Activated naive CD4-positive, alpha-beta T cell treated with anti-CD3 and anti-CD28 coated beads for 36 hours (primary cell): ENCODE results near the gene TM4SF5. TPM values are rescaled to one million over a fixed set of nuclear protein-coding genes. Genes with fewer than 3 reads are reported as not detected.

Experiments
- CTCF ChIA-PET: fragments of 350-600 bp; sonication (Branson Sonifier 250); formaldehyde crosslinking; loops from one replicate; lab custom pipeline; 2021; ENCODE audit warnings: antibody characterized with exemption; lab: Charles Lee
- DNase-seq: peaks from one replicate; pipeline ENCODE4 v3.0.0-alpha.2; 2020
- H3K27ac Mint-ChIP-seq: one replicate; pipeline ENCODE4 v1.8.0; 2021; ENCODE audit warnings: mild to moderate bottlenecking, mixed read lengths
- H3K27me3 Mint-ChIP-seq: one replicate; pipeline ENCODE4 v1.8.0; 2021; ENCODE audit warnings: low read depth, mixed read lengths
- H3K36me3 Mint-ChIP-seq: one replicate; pipeline ENCODE4 v1.8.0; 2021; ENCODE audit warnings: low read depth, mixed read lengths
- H3K4me1 Mint-ChIP-seq: one replicate; pipeline ENCODE4 v1.8.0; 2021; ENCODE audit warnings: low read depth, mixed read lengths
- H3K4me3 Mint-ChIP-seq: one replicate; pipeline ENCODE4 v1.8.0; 2021; ENCODE audit warnings: mild to moderate bottlenecking, moderate library complexity, mixed read lengths
- H3K9me3 Mint-ChIP-seq: one replicate; pipeline ENCODE4 v1.8.0; 2021; ENCODE audit warnings: mixed read lengths
- intact Hi-C: fragments of 100-400 bp; cut with micrococcal nuclease; formaldehyde crosslinking; loops from one replicate; pipeline ENCODE4 v1.15.1; 2023
- total RNA-seq, 2 experiments: library from RNA; stranded (reverse); gene quantifications; one replicate each; pipeline ENCODE4 v1.2.3, GENCODE V29; 2021

The TM4SF5 gene
- total RNA-seq, 2 experiments from 2014 or later: not detected

DNA sequence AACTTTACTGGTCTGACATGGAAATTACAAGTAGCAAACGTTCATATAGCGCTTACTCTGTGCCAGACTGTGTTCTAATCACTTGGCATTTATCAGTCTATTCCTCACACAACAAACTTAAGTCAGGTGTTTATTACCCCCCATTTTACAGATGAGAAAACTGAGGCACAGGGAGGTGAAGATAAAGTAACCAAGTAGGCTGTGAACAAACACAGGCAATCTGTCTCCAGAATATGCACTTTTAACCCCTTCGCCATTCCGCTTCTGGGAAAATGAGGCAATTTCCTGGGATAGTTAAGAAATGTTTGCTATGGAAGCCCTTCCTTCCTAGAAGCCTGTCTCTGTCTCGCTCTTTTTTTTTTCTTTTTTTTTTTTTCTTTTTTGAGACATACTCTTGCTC lies 19.8 kb upstream of the TM4SF5 start:
- Mint-ChIP-seq H3K4me3 (no peak overlapping the region), H3K4me1 (peaks cover 14% of the 10 kb centered on the region), H3K27ac (no peak overlapping the region), H3K9me3 (no peaks in the 10 kb centered on the region), H3K27me3 (no peaks in the 10 kb centered on the region), H3K36me3 (no peaks in the 10 kb centered on the region)
- DNase-seq: no peak
- intact Hi-C loops: no loop called here
- CTCF ChIA-PET: no interaction called here

DNA sequence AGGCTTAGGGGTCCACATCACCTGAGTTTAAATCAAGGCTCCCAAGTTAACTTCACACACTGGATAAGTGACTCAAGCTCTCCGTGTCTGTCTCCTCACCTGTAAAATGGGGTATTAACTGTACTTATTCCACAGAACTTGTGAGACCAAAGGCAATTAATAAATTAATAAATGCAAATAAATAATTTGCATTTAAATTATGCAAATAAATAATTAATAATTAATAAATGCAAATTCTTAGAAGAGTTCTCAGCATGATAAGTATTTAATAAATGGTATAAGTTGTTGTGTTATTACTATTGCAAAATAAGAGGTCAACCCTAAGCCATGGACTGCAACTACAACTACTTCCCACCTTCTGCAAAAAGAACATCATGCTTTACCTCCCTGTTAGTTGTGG lies 18.3 kb upstream of the TM4SF5 start:
- DNase-seq: no peak
- Mint-ChIP-seq H3K27ac (no peak overlapping the region), H3K9me3 (no peaks in the 10 kb centered on the region), H3K4me1 (peaks cover 5% of the 10 kb centered on the region), H3K36me3 (no peaks in the 10 kb centered on the region), H3K4me3 (no peak overlapping the region), H3K27me3 (no peaks in the 10 kb centered on the region)
- CTCF ChIA-PET: no interaction called here
- intact Hi-C loops: no loop called here

DNA sequence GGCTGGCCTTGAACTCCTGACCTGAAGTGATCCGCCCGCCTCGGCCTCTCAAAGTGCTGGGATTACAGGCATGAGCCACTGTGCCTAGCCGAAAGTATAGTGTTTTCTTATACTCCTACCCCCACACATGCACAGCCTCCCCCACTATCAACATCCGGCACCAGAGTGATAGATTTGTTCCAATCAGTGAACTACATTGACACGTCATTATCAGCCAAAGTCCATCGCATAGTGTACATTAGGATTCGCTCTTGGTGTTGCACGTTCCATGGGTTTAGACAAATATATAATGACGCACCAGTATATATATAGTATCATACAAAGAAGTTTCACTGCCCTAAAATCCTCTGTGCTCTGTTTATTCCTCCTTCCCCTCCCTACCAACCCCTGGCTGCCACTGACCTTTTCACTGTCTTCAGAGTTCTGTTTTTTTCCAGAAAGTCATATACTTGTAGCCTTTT lies 11.9 kb upstream of the TM4SF5 start:
- no peak overlapping the region for H3K27ac Mint-ChIP-seq
- no peaks in the 10 kb centered on the region for H3K36me3 Mint-ChIP-seq
- DNase-seq: no peak
- no peaks in the 10 kb centered on the region for H3K4me1 Mint-ChIP-seq
- CTCF ChIA-PET: no interaction called here
- H3K9me3 Mint-ChIP-seq: no peaks in the 10 kb centered on the region
- intact Hi-C loops: no loop called here
- no peak overlapping the region for H3K4me3 Mint-ChIP-seq
- peaks cover 3% of the 10 kb centered on the region for H3K27me3 Mint-ChIP-seq

DNA sequence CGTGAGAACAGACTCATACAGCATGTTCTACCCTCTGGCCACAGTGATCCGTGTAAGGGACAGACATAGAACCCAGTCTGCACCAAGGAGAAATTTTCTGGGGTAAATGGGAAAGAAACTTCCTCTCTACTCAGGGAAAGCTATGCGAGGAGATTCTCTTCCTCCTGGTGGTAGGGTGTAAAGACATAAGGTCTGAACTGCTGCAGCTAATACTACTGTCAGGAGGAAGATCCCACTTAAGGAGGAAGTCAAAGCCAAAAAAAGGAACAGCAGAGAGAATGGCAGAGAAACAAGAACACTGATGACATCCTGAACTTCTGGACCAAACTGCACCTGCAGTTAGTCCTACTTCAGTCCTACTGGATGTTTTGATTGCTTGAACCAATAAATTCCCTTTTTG lies 7.1 kb upstream of the TM4SF5 start:
- H3K9me3 Mint-ChIP-seq: no peaks in the 10 kb centered on the region
- H3K4me1 Mint-ChIP-seq: no peaks in the 10 kb centered on the region
- intact Hi-C loops: no loop called here
- H3K27me3 Mint-ChIP-seq: peaks cover 3% of the 10 kb centered on the region
- no peak for DNase-seq
- H3K27ac Mint-ChIP-seq: no peak overlapping the region
- no peaks in the 10 kb centered on the region for H3K36me3 Mint-ChIP-seq
- CTCF ChIA-PET: no interaction called here
- H3K4me3 Mint-ChIP-seq: no peak overlapping the region

DNA sequence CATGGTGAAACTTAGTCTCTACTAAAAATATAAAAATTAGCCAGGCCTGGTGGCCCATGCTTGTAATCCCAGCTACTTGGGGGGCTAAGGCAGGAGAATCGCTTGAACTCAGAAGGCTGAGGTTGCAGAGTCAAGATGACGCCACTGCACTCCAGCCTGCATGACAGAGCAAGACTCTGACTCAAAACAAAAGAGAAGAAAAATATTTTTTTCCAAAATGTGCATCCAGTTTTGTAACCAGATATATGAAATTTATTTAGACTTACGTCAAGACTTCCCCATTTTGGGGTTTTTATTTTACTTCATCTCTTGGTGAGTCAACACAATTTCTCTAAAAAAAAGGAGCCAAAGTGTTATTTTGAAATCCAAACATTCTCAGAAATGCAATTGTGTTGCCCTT lies 5.5 kb upstream of the TM4SF5 start:
- H3K36me3 Mint-ChIP-seq: no peaks in the 10 kb centered on the region
- H3K4me3 Mint-ChIP-seq: no peak overlapping the region
- H3K27me3 Mint-ChIP-seq: no peaks in the 10 kb centered on the region
- no peak overlapping the region for H3K27ac Mint-ChIP-seq
- CTCF ChIA-PET: interaction anchor here (0.6 to 0.7 kb wide), 2 partner anchors 10 to 19 kb away, joined by 3 read pairs; no protein-coding TSS in a partner anchor
- no peaks in the 10 kb centered on the region for H3K4me1 Mint-ChIP-seq
- intact Hi-C loops: no loop called here
- H3K9me3 Mint-ChIP-seq: no peaks in the 10 kb centered on the region
- no peak for DNase-seq

DNA sequence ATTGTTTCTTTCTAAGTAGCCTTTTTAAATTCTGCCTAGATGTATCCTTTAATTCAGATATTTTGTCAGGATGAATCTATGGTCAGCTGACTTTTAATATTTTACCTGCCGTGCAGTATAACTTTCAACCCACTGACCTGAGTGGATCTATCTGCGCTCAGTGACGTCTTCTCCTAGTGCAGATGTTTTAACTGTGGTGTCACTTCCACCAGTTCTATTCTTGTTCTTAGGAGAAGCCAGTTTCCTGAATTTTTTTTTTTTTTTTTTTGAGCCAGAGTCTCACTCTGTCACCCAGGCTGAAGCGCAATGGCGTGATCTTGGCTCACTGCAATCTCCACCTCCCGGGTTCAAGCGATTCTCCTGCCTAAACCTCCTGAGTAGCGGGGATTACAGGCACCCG lies 5.0 kb upstream of the TM4SF5 start:
- no peaks in the 10 kb centered on the region for H3K9me3 Mint-ChIP-seq
- H3K4me1 Mint-ChIP-seq: peaks cover 1% of the 10 kb centered on the region
- H3K27me3 Mint-ChIP-seq: no peaks in the 10 kb centered on the region
- no peaks in the 10 kb centered on the region for H3K36me3 Mint-ChIP-seq
- no peak for DNase-seq
- H3K27ac Mint-ChIP-seq: no peak overlapping the region
- CTCF ChIA-PET: no interaction called here
- intact Hi-C loops: no loop called here
- no peak overlapping the region for H3K4me3 Mint-ChIP-seq

DNA sequence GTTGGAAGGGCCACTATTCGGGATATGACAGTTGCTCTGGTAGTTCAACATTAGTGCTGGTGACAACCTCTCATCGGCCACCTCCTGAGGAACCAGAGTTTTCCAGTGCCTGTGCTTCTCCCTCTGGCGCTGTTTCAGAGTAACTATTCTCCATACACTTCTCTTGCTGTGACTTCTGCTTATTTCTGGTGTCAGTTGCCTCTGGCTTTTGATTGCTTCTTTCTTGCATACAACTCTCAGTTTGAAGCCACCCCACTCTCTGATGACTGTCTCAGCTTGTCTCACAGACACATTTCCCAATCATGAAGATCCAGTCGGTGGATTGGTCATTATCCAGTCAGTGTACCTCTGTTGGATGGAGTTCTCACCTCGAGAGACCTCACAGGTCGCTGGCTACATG lies 3.4 kb upstream of the TM4SF5 start:
- Mint-ChIP-seq H3K27me3 (no peaks in the 10 kb centered on the region), H3K36me3 (no peaks in the 10 kb centered on the region), H3K27ac (no peak overlapping the region), H3K4me1 (peaks cover 2% of the 10 kb centered on the region), H3K4me3 (no peak overlapping the region), H3K9me3 (no peaks in the 10 kb centered on the region)
- DNase-seq: no peak
- intact Hi-C loops: no loop called here
- CTCF ChIA-PET: no interaction called here

DNA sequence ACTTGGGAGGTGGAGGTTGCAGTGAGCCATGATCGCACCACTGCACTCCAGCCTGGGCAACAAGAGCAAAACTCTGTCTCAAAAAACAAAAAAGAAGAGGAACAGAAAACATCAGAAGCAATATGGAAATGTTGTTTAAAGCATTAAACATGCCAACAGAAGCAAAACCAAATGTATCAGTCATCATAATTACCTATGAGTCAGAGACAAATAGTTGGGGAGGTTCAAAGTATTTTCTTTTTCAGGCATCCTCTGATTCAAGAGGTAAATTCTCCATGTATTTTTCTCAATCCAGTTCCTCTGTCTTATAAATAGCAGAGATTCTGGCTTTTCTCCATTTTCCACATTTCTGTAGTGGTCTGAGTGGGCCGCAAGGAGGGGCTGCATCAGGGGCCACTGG lies 2.1 kb upstream of the TM4SF5 start:
- Mint-ChIP-seq H3K4me1 (peaks cover 2% of the 10 kb centered on the region), H3K4me3 (no peak overlapping the region), H3K9me3 (no peaks in the 10 kb centered on the region), H3K27ac (no peak overlapping the region), H3K36me3 (no peaks in the 10 kb centered on the region), H3K27me3 (no peaks in the 10 kb centered on the region)
- CTCF ChIA-PET: interaction anchor here (1.0 kb wide), 1 partner anchor 17 kb away, joined by 4 read pairs; no protein-coding TSS in a partner anchor
- no peak for DNase-seq
- intact Hi-C loops: no loop called here

DNA sequence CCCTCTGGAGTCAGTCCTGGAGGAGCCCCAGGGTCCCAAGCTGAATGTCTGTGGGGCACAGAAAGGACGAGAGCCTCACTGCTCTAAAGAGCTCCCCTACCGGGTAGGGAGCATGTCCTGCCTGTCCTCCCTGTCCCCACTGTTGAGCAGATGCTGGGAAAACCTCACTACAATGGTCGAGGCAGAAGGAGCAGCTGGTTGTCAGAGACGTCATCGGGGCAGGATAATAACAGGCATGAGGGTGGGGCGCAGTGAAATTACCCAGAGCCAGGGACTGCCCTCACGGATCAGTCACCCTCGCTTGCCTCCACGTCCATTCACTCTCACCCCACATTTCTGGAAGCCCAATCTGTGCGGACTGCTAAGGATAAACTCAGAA lies 538 bp downstream of the TM4SF5 start:
- intact Hi-C loops: no loop called here
- no peaks in the 10 kb centered on the region for H3K9me3 Mint-ChIP-seq
- CTCF ChIA-PET: interaction anchor here (0.6 kb wide), 1 partner anchor 203 kb away, joined by 5 read pairs; no protein-coding TSS in a partner anchor

DNA sequence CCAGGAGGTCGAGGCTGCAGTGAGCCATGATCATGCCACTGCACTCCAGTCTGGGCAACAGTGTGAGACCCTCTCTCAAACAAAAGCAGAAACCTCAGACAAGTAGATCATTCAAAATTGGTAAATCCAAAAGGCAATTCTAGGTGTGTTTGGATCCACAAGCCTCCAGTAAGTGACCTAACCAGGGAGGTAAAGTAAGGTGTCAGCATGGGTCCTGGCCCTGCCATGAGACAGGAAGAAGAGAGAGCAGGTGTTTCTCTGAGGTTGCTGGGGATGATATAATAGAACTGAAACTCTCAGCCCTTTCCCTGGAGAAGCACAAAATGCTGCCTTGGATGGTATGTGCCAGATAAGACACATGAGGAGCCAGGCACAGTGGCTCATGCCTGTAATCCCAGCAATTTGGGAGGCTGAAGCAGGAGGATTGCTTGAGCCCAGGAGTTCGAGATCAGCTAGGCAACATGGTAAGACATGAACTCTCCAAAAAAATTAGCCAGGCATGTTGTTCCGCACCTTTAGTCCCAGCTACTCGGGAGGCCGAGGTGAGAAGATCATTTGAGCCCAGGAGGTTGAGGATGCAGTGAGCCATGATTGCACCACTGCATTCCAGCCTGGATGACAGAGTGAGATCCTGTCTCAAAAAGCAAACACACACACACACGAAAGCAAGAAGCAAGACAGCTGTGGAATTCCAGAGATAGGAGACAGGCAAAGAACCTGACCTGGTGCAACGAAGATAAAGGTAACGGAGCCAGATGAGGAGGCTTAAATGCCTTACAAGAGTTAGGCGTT lies 6.5 kb downstream of the TM4SF5 start:
- H3K27me3 Mint-ChIP-seq: peaks cover 23% of the 10 kb centered on the region
- no peak overlapping the region for H3K27ac Mint-ChIP-seq
- no peak overlapping the region for H3K4me3 Mint-ChIP-seq
- no peaks in the 10 kb centered on the region for H3K9me3 Mint-ChIP-seq
- intact Hi-C loops: no loop called here
- H3K4me1 Mint-ChIP-seq: no peaks in the 10 kb centered on the region
- DNase-seq: no peak
- no peaks in the 10 kb centered on the region for H3K36me3 Mint-ChIP-seq
- CTCF ChIA-PET: interaction anchor here (1.1 kb wide), 1 partner anchor 212 kb away, joined by 3 read pairs; no protein-coding TSS in a partner anchor

More for the DNA sequence above, 538 bp downstream of the TM4SF5 start:
- H3K4me3 Mint-ChIP-seq: no peak overlapping the region
- no peaks in the 10 kb centered on the region for H3K27me3 Mint-ChIP-seq
- H3K36me3 Mint-ChIP-seq: no peaks in the 10 kb centered on the region
- H3K4me1 Mint-ChIP-seq: peaks cover 2% of the 10 kb centered on the region
- DNase-seq: no peak
- H3K27ac Mint-ChIP-seq: no peak overlapping the region

DNA sequence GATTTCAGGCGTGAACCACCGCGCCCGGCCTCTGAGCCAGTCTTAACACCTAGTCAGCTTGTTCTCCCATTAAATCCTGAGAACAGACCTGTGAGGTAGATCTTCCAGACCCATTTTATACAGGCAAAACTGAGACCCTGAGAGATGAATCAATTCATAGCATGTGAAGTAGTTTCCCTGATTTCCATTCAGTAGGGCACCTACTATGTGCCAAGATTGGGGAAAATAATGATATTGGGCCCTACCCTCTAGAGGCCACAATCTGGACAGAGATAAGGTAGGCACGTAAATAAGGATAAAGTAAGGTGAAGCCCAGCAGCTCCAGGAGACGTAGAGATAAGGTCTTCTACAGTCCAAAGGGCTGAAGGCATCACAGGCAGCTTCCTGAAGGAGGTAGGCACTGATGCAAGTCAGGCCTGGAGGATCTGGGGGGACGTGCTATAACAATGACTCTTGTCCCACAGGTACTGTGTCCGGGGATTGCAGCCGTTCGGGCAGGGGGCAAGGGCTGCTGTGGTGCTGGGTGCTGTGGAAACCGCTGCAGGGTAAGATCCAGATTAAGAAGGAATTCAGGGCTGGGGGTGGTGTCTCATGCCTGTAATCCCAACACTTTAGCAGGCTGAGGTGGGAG lies 8.8 kb downstream of the TM4SF5 start:
- CTCF ChIA-PET: interaction anchor here (2.6 kb wide), 1 partner anchor 10 kb away, joined by 8 read pairs; no protein-coding TSS in a partner anchor
- Mint-ChIP-seq H3K4me1 (peaks cover 5% of the 10 kb centered on the region), H3K36me3 (no peaks in the 10 kb centered on the region), H3K27ac (no peak overlapping the region), H3K9me3 (no peaks in the 10 kb centered on the region), H3K27me3 (peaks cover 42% of the 10 kb centered on the region), H3K4me3 (no peak overlapping the region)
- no peak for DNase-seq
- intact Hi-C loops: loop anchor here (10.0 kb wide), 1 partner anchor 216 kb away; the partner anchor contains the start of gene GGT6

DNA sequence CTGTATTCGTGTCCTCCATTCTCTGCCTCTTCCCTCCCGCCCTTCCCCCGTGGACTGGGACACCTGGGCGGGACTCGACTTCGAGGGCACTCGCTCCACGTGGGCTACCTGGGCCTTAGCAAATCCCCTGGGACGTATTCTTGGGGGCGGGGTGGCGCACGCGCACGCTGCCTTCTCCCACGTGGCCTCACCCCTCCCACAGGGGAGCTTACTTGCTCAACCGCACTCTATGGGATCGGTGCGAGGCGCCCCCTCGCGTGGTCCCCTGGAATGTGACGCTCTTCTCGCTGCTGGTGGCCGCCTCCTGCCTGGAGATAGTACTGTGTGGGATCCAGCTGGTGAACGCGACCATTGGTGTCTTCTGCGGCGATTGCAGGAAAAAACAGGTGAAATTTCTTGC lies 11.0 kb downstream of the TM4SF5 start:
- H3K27me3 Mint-ChIP-seq: peaks cover 62% of the 10 kb centered on the region
- CTCF ChIA-PET: interaction anchor here (2.0 kb wide), 1 partner anchor 50 kb away, joined by 8 read pairs; no protein-coding TSS in a partner anchor
- peaks cover 19% of the 10 kb centered on the region for H3K4me1 Mint-ChIP-seq
- H3K36me3 Mint-ChIP-seq: no peaks in the 10 kb centered on the region
- peak; percentile 48 for DNase-seq
- H3K9me3 Mint-ChIP-seq: no peaks in the 10 kb centered on the region
- no peak overlapping the region for H3K27ac Mint-ChIP-seq
- intact Hi-C loops: loop anchor here (10.0 kb wide), 1 partner anchor 218 kb away; the partner anchor contains the start of gene GGT6
- no peak overlapping the region for H3K4me3 Mint-ChIP-seq
